ENCODE results near the gene C19orf33.

C19orf33 gene

GRCh38 chr19:38283271-38283670 is 20.8 kb upstream of the C19orf33 start:
- no peak overlapping the region for H3K4me3 ChIP-seq (ENCODE audit: low read depth in 1 of 2, low read length in 1 of 2)
- H3K36me3 ChIP-seq, result peaks cover 41% of the 10 kb centered on the region
- no peaks in the 10 kb centered on the region for H3K9me3 ChIP-seq
- H3K27me3 ChIP-seq, result no peaks in the 10 kb centered on the region
- peaks cover 3 to 5% of the 10 kb centered on the region in 2 experiments for H3K4me1 ChIP-seq (ENCODE audit: control insufficient read depth in 1 of 2, insufficient read depth in 1 of 2, low read depth in 1 of 2, low read length in 1 of 2)
- no peak for TF ChIP-seq CTCF (IDR thresholded peaks at IDR 0.05)
- no peak overlapping the region for H3K27ac ChIP-seq

GRCh38 chr19:38284422-38284821 is 19.6 kb upstream of the C19orf33 start:
- Histone ChIP-seq H3K36me3 (peaks cover 51% of the 10 kb centered on the region), H3K27ac (peak overlapping the region; percentile 61), H3K4me1 (ENCODE audit: control insufficient read depth in 1 of 2, insufficient read depth in 1 of 2, low read depth in 1 of 2, low read length in 1 of 2) (peaks cover 3 to 5% of the 10 kb centered on the region in 2 experiments), H3K27me3 (no peaks in the 10 kb centered on the region), H3K9me3 (no peaks in the 10 kb centered on the region), H3K4me3 (ENCODE audit: low read depth in 1 of 2, low read length in 1 of 2) (no peak overlapping the region)
- TF ChIP-seq CTCF (IDR thresholded peaks at IDR 0.05), result no peak

GRCh38 chr19:38285567-38285966 is 18.5 kb upstream of the C19orf33 start:
- H3K9me3 ChIP-seq, result no peaks in the 10 kb centered on the region
- peaks cover 3 to 5% of the 10 kb centered on the region in 2 experiments for H3K4me1 ChIP-seq (ENCODE audit: control insufficient read depth in 1 of 2, insufficient read depth in 1 of 2, low read depth in 1 of 2, low read length in 1 of 2)
- peaks cover 55% of the 10 kb centered on the region for H3K36me3 ChIP-seq
- no peak overlapping the region for H3K4me3 ChIP-seq (ENCODE audit: low read depth in 1 of 2, low read length in 1 of 2)
- no peaks in the 10 kb centered on the region for H3K27me3 ChIP-seq
- H3K27ac ChIP-seq, result no peak overlapping the region
- TF ChIP-seq CTCF (IDR thresholded peaks at IDR 0.05), result no peak

GRCh38 chr19:38287604-38288003 is 16.4 kb upstream of the C19orf33 start:
- Histone ChIP-seq H3K4me1 (ENCODE audit: control insufficient read depth in 1 of 2, insufficient read depth in 1 of 2, low read depth in 1 of 2, low read length in 1 of 2) (peaks cover 3 to 5% of the 10 kb centered on the region in 2 experiments), H3K27me3 (no peaks in the 10 kb centered on the region), H3K36me3 (peaks cover 73% of the 10 kb centered on the region), H3K27ac (peak overlapping the region; percentile 48), H3K4me3 (ENCODE audit: low read depth in 1 of 2, low read length in 1 of 2) (no peak overlapping the region), H3K9me3 (no peaks in the 10 kb centered on the region)
- no peak for TF ChIP-seq CTCF (IDR thresholded peaks at IDR 0.05)

GRCh38 chr19:38288123-38288855 is 15.8 kb upstream of the C19orf33 start:
- no peaks in the 10 kb centered on the region for H3K9me3 ChIP-seq
- no peak overlapping the region for H3K4me3 ChIP-seq (ENCODE audit: low read depth in 1 of 2, low read length in 1 of 2)
- H3K4me1 ChIP-seq (ENCODE audit: control insufficient read depth in 1 of 2, insufficient read depth in 1 of 2, low read depth in 1 of 2, low read length in 1 of 2), result peaks cover 3 to 5% of the 10 kb centered on the region in 2 experiments
- peak overlapping the region; percentile 48 for H3K27ac ChIP-seq
- peaks cover 80% of the 10 kb centered on the region for H3K36me3 ChIP-seq
- H3K27me3 ChIP-seq, result no peaks in the 10 kb centered on the region
- TF ChIP-seq CTCF (IDR thresholded peaks at IDR 0.05), result no peak
